HEK293 (cell line): ENCODE data around the gene SYNE2.

ENCODE experiments used
- ATF2 ChIP-seq: fragments of 450-650 bp; formaldehyde crosslinking; IDR thresholded peaks from 2 replicates; pipeline ENCODE4 v1.5.1; 2016; ENCODE audit warnings: missing biosample characterization, missing genetic modification characterization, low read depth
- CTCF ChIP-seq: fragments of 450-650 bp; formaldehyde crosslinking; IDR thresholded peaks from 2 replicates; pipeline ENCODE4 v1.5.1; 2016; ENCODE audit warnings: missing biosample characterization, missing genetic modification characterization
- REST ChIP-seq: fragments of 450-650 bp; formaldehyde crosslinking; IDR thresholded peaks from 2 replicates; pipeline ENCODE4 v1.5.1; 2016; ENCODE audit warnings: missing biosample characterization, missing genetic modification characterization
- SP2 ChIP-seq: fragments of 450-650 bp; formaldehyde crosslinking; IDR thresholded peaks from 2 replicates; pipeline ENCODE4 v1.5.1; 2016; ENCODE audit warnings: missing biosample characterization, missing genetic modification characterization
- YY1 ChIP-seq: fragments of 450-650 bp; formaldehyde crosslinking; IDR thresholded peaks from 2 replicates; pipeline ENCODE4 v1.5.1; 2018; ENCODE audit warnings: missing biosample characterization, missing genetic modification characterization
- ZBTB10 ChIP-seq: fragments of 450-650 bp; formaldehyde crosslinking; IDR thresholded peaks from 2 replicates; pipeline ENCODE4 v1.5.1; 2016; ENCODE audit warnings: missing biosample characterization, missing genetic modification characterization
- ZFP3 ChIP-seq: fragments of 450-650 bp; formaldehyde crosslinking; IDR thresholded peaks from 2 replicates; pipeline ENCODE4 v1.5.1; 2016; ENCODE audit warnings: low read depth, missing biosample characterization, missing genetic modification characterization
- ZNF112 ChIP-seq: fragments of 450-650 bp; formaldehyde crosslinking; IDR thresholded peaks from 2 replicates; pipeline ENCODE4 v1.5.0; 2017; ENCODE audit warnings: missing biosample characterization, missing genetic modification characterization
- ZNF19 ChIP-seq: fragments of 450-650 bp; formaldehyde crosslinking; IDR thresholded peaks from 2 replicates; pipeline ENCODE4; 2016; ENCODE audit warnings: missing biosample characterization, missing genetic modification characterization, low read depth
- ZNF221 ChIP-seq: fragments of 450-650 bp; formaldehyde crosslinking; IDR thresholded peaks from 2 replicates; pipeline ENCODE4 v1.5.1; 2017; ENCODE audit warnings: missing biosample characterization, missing genetic modification characterization, borderline replicate concordance
- ZNF239 ChIP-seq: fragments of 450-650 bp; formaldehyde crosslinking; IDR thresholded peaks from 2 replicates; pipeline ENCODE4 v1.5.1; 2016; ENCODE audit warnings: missing biosample characterization, missing genetic modification characterization
- ZNF610 ChIP-seq: fragments of 450-650 bp; formaldehyde crosslinking; IDR thresholded peaks from 2 replicates; pipeline ENCODE4 v1.5.1; 2016; ENCODE audit warnings: missing biosample characterization, missing genetic modification characterization, borderline replicate concordance
- ZNF664 ChIP-seq: fragments of 450-650 bp; formaldehyde crosslinking; IDR thresholded peaks from 2 replicates; pipeline ENCODE4 v1.5.1; 2016; ENCODE audit warnings: missing biosample characterization, missing genetic modification characterization
- ZNF747 ChIP-seq: fragments of 450-650 bp; formaldehyde crosslinking; IDR thresholded peaks from 2 replicates; pipeline ENCODE4 v1.5.1; 2016; ENCODE audit warnings: missing biosample characterization, missing genetic modification characterization

GRCh38 chr14:63982156-63982555 lies 129.4 kb downstream of the SYNE2 start:
- no peak for TF ChIP-seq CTCF (tag by site-specific recombination)
- TF ChIP-seq ZNF664 (tag by site-specific recombination): no peak
- TF ChIP-seq ATF2 (tag by site-specific recombination): no peak
- no peak for TF ChIP-seq YY1
- no peak for TF ChIP-seq ZNF19 (tag by site-specific recombination)
- no peak for TF ChIP-seq ZFP3 (tag by site-specific recombination)
- TF ChIP-seq ZNF112 (tag by site-specific recombination): no peak
- TF ChIP-seq REST (tag by site-specific recombination): no peak
- TF ChIP-seq ZNF747: no peak
- no peak for TF ChIP-seq ZBTB10
- no peak for TF ChIP-seq ZNF610 (tag by site-specific recombination)
- TF ChIP-seq ZNF239 (tag by site-specific recombination): no peak
- no peak for TF ChIP-seq ZNF221 (tag by site-specific recombination)
- no peak for TF ChIP-seq SP2 (tag by site-specific recombination)
